ENCODE measurements around the gene GRAPL. TPM values are rescaled to one million over a fixed set of nuclear protein-coding genes. Genes with fewer than 3 reads are reported as not detected.
"Not testable (repeated sequence)": the region's sequence is repeated elsewhere in the genome, so short reads cannot be mapped to it uniquely, and the experiment has no call there.

GRAPL gene
- total RNA-seq = not detected in 2 replicates
- long read RNA-seq = 0 reads

GRCh38 chr17:19127148-19127980 is at the start of gene GRAPL:
Gene GRAPL (plus strand): TSS chr17:19127589. CDS start chr17:19127620, 31 bp downstream.
- H3K4me3 Mint-ChIP-seq (ENCODE audit: low read depth); H3K27me3 Mint-ChIP-seq; H3K4me1 Mint-ChIP-seq (ENCODE audit: low read depth); H3K36me3 Mint-ChIP-seq (ENCODE audit: insufficient read depth); H3K9me3 Mint-ChIP-seq (ENCODE audit: low read depth); H3K27ac Mint-ChIP-seq; DNase-seq (ENCODE audit: low spot score, unreplicated experiment): not testable (repeated sequence)

- DNase-seq (ENCODE audit: low spot score, unreplicated experiment) = peak; percentile 9
- not testable (repeated sequence) for H3K27me3 Mint-ChIP-seq; H3K9me3 Mint-ChIP-seq (ENCODE audit: low read depth); H3K4me3 Mint-ChIP-seq (ENCODE audit: low read depth); H3K27ac Mint-ChIP-seq; H3K4me1 Mint-ChIP-seq (ENCODE audit: low read depth); H3K36me3 Mint-ChIP-seq (ENCODE audit: insufficient read depth)
Observed at GRCh38 chr17:19088804-19089685, 38.3 kb upstream of the GRAPL start.

- H3K9me3 Mint-ChIP-seq (ENCODE audit: low read depth); H3K36me3 Mint-ChIP-seq (ENCODE audit: insufficient read depth); H3K4me3 Mint-ChIP-seq (ENCODE audit: low read depth); H3K27ac Mint-ChIP-seq; DNase-seq (ENCODE audit: low spot score, unreplicated experiment); H3K4me1 Mint-ChIP-seq (ENCODE audit: low read depth); H3K27me3 Mint-ChIP-seq: not testable (repeated sequence)
Observed at GRCh38 chr17:19090058-19090772, 37.2 kb upstream of the GRAPL start.

GRCh38 chr17:19092737-19093683 is 34.4 kb upstream of the GRAPL start:
- not testable (repeated sequence) for DNase-seq (ENCODE audit: low spot score, unreplicated experiment); H3K27me3 Mint-ChIP-seq

GRCh38 chr17:19093684-19094438 is 33.5 kb upstream of the GRAPL start:
- H3K4me3 Mint-ChIP-seq (ENCODE audit: low read depth); H3K27me3 Mint-ChIP-seq; DNase-seq (ENCODE audit: low spot score, unreplicated experiment); H3K9me3 Mint-ChIP-seq (ENCODE audit: low read depth); H3K27ac Mint-ChIP-seq; H3K4me1 Mint-ChIP-seq (ENCODE audit: low read depth); H3K36me3 Mint-ChIP-seq (ENCODE audit: insufficient read depth): not testable (repeated sequence)

More at GRCh38 chr17:19092737-19093683, 34.4 kb upstream of the GRAPL start:
- H3K27ac Mint-ChIP-seq; H3K9me3 Mint-ChIP-seq (ENCODE audit: low read depth); H3K4me1 Mint-ChIP-seq (ENCODE audit: low read depth); H3K4me3 Mint-ChIP-seq (ENCODE audit: low read depth); H3K36me3 Mint-ChIP-seq (ENCODE audit: insufficient read depth): not testable (repeated sequence)

GRCh38 chr17:19108517-19108916 is 18.9 kb upstream of the GRAPL start:
- H3K27me3 Mint-ChIP-seq; H3K4me3 Mint-ChIP-seq (ENCODE audit: low read depth); H3K27ac Mint-ChIP-seq; H3K9me3 Mint-ChIP-seq (ENCODE audit: low read depth); H3K4me1 Mint-ChIP-seq (ENCODE audit: low read depth); H3K36me3 Mint-ChIP-seq (ENCODE audit: insufficient read depth); DNase-seq (ENCODE audit: low spot score, unreplicated experiment): not testable (repeated sequence)

GRCh38 chr17:19110189-19111097 is 16.9 kb upstream of the GRAPL start:
- not testable (repeated sequence) for H3K9me3 Mint-ChIP-seq (ENCODE audit: low read depth); H3K4me1 Mint-ChIP-seq (ENCODE audit: low read depth); H3K4me3 Mint-ChIP-seq (ENCODE audit: low read depth); H3K36me3 Mint-ChIP-seq (ENCODE audit: insufficient read depth); H3K27ac Mint-ChIP-seq; H3K27me3 Mint-ChIP-seq; DNase-seq (ENCODE audit: low spot score, unreplicated experiment)

All from progenitor cell of endocrine pancreas (in vitro differentiated cells).